ENCODE measurements around the gene ACR. TPM values are rescaled to one million over a fixed set of nuclear protein-coding genes. Genes with fewer than 3 reads are reported as not detected.

Gene ACR
- not detected in 2 replicates for total RNA-seq

DNA sequence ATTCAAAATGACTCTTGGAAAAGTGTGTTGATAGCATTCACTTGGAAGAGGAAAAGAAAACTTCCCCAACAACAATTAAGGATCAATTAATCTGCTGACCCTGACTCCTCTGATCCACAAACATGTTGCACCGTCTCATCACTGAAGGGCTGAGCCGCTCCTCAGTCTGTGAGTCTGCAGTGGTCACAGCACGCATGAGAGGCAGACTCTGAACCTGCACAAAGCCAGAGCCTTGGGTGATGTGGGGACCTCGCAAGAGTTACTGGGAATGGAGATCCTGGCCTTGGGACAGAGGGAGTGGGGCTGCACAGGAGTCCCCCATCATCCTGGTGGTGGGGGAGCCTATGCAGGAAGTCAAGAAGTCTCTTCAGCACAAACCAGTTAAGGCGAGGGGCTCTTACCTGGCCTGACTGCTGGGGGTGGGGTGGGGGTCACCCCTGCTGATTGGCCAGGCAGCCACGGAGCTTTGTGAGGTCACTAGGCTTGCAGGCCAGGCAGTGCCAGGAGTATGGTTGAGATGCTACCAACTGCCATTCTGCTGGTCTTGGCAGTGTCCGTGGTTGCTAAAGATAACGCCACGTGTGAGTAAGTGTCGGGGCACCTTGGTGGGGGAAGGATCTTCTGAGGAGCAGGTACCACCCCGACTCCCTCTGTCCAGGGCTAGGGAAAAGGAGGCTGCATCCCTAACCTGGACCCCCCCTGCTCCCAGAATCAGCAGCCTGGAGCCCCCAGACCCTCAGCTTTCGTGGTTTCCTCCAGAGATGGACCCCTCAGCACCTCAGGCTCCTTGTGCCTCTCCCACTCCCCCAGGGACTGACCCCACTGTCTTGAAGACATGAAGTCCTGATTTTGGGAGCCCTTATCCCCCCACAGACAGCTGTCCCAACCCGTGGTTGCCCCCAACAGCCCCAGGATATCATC is at the start of gene ACR:
Gene ACR (plus strand): TSS at position 477 of the 921 bp plus-strand sequence. CDS start 32 bp downstream, at position 509.
- DNase-seq (ENCODE audit: low read depth) = no peak
- H3K4me3 ChIP-seq (ENCODE audit: low read depth, low read length) = no peak within 1 kb of the TSS
- TF ChIP-seq, protein P1, sequence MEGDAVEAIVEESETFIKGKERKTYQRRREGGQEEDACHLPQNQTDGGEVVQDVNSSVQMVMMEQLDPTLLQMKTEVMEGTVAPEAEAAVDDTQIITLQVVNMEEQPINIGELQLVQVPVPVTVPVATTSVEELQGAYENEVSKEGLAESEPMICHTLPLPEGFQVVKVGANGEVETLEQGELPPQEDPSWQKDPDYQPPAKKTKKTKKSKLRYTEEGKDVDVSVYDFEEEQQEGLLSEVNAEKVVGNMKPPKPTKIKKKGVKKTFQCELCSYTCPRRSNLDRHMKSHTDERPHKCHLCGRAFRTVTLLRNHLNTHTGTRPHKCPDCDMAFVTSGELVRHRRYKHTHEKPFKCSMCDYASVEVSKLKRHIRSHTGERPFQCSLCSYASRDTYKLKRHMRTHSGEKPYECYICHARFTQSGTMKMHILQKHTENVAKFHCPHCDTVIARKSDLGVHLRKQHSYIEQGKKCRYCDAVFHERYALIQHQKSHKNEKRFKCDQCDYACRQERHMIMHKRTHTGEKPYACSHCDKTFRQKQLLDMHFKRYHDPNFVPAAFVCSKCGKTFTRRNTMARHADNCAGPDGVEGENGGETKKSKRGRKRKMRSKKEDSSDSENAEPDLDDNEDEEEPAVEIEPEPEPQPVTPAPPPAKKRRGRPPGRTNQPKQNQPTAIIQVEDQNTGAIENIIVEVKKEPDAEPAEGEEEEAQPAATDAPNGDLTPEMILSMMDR (IDR thresholded peaks at IDR 0.05; ENCODE audit: insufficient read depth, low read depth, low read length) = no peak

DNA sequence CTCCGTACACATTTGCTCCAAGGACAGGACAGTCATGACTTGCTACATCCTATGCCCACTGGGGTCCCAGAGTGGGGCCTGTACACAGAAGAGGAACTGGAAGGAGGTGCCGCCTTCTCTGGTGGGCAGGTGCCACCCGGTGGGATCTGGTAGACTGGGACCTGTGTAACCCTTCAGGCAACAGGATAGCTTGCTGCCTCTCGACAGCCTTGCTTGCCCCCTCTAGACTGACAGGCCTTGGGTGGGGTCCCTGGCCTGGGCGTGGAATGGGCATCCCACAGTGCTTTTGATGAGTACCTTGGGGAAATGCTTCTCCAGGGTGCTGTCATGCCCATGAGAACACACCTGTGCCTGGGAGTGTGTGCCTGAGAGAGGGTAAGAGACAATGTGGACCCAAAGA is 49.6 kb upstream of the ACR start:
- no peak for DNase-seq (ENCODE audit: low read depth)
- TF ChIP-seq, protein P1 (IDR thresholded peaks at IDR 0.05; ENCODE audit: insufficient read depth, low read depth, low read length) = no peak
- H3K4me3 ChIP-seq (ENCODE audit: low read depth, low read length) = no peak overlapping the region

DNA sequence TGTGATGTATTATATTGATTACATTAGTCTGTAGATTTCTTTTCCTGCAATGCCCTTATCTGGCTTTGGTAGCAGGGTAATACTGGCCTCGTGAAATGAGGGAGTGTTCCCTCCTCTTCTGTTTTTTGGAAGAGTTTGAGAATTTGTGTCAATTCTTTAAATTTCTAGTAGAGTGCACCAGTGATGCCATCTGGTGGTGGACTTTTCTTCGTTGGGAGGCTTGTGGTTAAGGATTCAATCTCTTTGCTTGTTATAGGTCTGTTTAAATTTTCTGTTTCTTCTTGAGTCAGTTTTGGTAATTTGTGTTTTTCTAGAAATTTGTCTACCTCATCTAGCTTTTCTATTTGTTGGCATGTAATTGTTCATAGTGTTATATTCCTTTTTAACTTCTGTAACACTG is 46.5 kb upstream of the ACR start:
- TF ChIP-seq, protein P1 (IDR thresholded peaks at IDR 0.05; ENCODE audit: insufficient read depth, low read depth, low read length) = peak; percentile 62
- no peak overlapping the region for H3K4me3 ChIP-seq (ENCODE audit: low read depth, low read length)
- DNase-seq (ENCODE audit: low read depth) = peak; percentile 56

DNA sequence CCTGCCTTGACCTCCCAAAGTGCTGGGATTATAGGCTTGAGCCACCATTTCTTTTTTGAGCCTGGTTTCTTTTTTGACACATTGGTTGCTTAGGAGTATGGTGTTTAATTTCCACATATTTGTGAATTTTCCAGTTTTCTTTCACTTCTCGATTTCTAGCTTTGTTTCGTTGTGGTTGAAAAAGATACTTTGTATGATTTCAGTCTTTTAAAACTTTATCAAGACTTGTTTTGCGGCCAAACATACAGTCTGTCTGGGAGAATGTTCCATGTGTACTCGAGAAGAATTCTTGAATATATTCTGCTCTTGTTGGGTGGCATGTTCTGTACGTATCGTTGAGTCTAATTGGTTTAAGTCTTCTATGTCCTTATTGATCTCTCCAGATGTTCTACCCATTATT is 44.5 kb upstream of the ACR start:
- H3K4me3 ChIP-seq (ENCODE audit: low read depth, low read length) = no peak overlapping the region
- no peak for DNase-seq (ENCODE audit: low read depth)
- TF ChIP-seq, protein P1 (IDR thresholded peaks at IDR 0.05; ENCODE audit: insufficient read depth, low read depth, low read length) = no peak

DNA sequence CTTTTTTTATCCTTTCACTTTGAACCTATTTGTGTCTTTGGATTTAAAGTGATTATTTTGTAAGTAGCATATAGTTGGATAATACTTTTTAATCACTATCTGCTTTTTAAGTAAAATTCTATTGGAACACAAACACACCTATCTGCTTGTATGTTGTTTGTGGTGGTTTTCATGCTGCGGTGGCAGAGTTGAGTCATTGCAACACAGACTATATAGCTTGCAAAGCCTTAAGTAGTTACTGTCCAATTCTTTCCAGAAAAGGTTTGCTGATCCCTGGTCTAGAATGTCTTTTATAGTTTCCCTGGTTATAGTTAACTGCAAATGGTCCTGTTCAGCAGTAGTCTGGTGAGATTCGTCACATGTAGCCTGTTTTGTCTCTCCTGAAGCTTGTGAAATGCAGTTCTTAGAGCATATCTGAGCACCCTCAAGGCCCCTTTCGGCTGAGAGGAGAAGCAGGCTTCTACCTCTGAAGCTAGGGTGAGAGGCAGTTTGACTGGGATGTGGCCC is 43.9 kb upstream of the ACR start:
- no peak overlapping the region for H3K4me3 ChIP-seq (ENCODE audit: low read depth, low read length)
- TF ChIP-seq, protein P1 (IDR thresholded peaks at IDR 0.05; ENCODE audit: insufficient read depth, low read depth, low read length) = no peak
- DNase-seq (ENCODE audit: low read depth) = peak; percentile 35

DNA sequence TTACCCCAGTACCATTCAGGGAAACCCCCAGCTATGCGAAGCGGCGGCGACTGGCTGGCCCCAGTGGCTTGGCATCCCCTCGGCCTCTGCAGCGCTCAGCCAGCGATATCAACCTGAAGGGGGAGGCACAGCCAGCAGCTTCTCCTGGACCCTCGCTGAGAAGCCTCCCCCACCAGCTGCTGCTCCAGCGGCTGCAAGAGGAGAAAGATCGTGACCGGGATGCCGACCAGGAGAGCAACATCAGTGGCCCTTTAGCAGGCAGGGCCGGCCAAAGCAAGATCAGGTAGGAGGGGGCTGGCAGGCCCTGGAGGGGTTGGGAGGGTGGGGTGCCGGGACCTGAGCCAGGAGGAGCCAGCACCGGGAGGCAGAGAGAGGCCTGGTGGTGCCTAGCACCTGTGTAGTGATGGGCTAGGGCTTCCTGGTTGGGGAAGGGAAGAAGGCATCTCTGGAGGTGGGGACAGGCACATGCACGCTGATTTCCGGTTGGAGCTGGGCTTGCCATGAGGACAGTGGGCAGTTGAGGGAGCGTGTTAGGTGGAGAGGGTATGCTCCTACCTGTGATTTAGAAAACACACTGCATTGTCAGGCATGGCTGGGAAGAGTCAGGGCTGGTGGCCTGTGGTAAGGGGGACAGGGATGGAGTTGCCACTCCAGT is 43.1 kb upstream of the ACR start:
- TF ChIP-seq, protein P1 (IDR thresholded peaks at IDR 0.05; ENCODE audit: insufficient read depth, low read depth, low read length) = no peak

More for the DNA sequence above, 43.1 kb upstream of the ACR start:
- DNase-seq (ENCODE audit: low read depth) = no peak
- no peak overlapping the region for H3K4me3 ChIP-seq (ENCODE audit: low read depth, low read length)

All from fibroblast of villous mesenchyme (primary cell).